DOHH2 (cell line): ENCODE measurements around the gene UBE2E1.

Experiments
- EZH2phosphoT487 ChIP-seq: fragments of 200-600 bp; sonication (generic); IDR thresholded peaks from 2 replicates; pipeline ENCODE4 v1.6.1; 2017; ENCODE audit warnings: borderline replicate concordance, mild to moderate bottlenecking, antibody characterized with exemption, low read length, moderate library complexity, mixed read lengths
- TF ChIP-seq, protein P1 (sequence below): fragments of 200-600 bp; sonication (generic); IDR thresholded peaks from one replicate; pipeline ENCODE4 v1.5.1; 2014; ENCODE audit warnings: antibody characterized with exemption, mild to moderate bottlenecking, low read depth, low read length; ENCODE audit not compliant: poor library complexity, severe bottlenecking

DNA sequence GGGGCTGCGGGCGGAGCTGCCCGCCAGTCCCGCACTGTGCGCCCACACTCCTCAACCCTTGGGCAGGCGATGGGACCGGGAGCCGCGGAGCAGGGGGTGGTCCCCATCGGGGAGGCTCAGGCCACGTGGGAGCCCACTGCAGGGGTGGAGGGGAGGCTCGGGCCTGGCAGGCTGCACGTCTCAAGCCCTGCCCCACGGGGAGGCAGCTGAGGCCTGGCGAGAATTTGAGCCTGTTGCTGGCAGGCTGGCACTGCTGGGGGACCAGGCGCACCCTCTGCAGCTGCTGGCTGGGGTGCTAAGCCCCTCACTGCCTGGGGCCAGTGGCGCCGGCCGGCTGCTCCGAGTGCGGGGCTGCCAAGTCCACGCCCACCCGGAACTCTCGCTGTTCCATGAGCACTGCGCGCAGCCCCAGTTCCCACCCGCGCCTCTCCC is 76.7 kb downstream of the UBE2E1 start:
- TF ChIP-seq, protein P1, sequence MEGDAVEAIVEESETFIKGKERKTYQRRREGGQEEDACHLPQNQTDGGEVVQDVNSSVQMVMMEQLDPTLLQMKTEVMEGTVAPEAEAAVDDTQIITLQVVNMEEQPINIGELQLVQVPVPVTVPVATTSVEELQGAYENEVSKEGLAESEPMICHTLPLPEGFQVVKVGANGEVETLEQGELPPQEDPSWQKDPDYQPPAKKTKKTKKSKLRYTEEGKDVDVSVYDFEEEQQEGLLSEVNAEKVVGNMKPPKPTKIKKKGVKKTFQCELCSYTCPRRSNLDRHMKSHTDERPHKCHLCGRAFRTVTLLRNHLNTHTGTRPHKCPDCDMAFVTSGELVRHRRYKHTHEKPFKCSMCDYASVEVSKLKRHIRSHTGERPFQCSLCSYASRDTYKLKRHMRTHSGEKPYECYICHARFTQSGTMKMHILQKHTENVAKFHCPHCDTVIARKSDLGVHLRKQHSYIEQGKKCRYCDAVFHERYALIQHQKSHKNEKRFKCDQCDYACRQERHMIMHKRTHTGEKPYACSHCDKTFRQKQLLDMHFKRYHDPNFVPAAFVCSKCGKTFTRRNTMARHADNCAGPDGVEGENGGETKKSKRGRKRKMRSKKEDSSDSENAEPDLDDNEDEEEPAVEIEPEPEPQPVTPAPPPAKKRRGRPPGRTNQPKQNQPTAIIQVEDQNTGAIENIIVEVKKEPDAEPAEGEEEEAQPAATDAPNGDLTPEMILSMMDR: no peak
- no peak for TF ChIP-seq EZH2phosphoT487
